ENCODE measurements around the gene SDC1.

GRCh38 chr2:20167356-20167755 lies 57.6 kb downstream of the SDC1 start:
- TF ChIP-seq CTCF (IDR thresholded peaks at IDR 0.05) (no peak), POLR2A (IDR thresholded peaks at IDR 0.05) (no peak)
